B cell (primary cell): ENCODE results near the gene ERC1. TPM values are rescaled to one million over a fixed set of nuclear protein-coding genes. Genes with fewer than 3 reads are reported as not detected.

Experiments used
- ATAC-seq: fragments of 200-7000 bp; cut with Tn5 transposase; one replicate; pipeline ENCODE4 v1.10.0; 2021; ENCODE audit warnings: low read depth, mild to moderate bottlenecking, moderate number of reproducible peaks, moderate library complexity
- CTCF ChIA-PET: fragments of 350-600 bp; sonication (Branson Sonifier 250); formaldehyde crosslinking; loops from one replicate; lab custom pipeline; 2021; ENCODE audit warnings: antibody characterized with exemption, inconsistent platforms; lab: Charles Lee
- POLR2A ChIA-PET: fragments of 350-600 bp; sonication (Branson Sonifier 250); formaldehyde crosslinking; loops from one replicate; lab custom pipeline; 2021; ENCODE audit warnings: antibody characterized with exemption; lab: Charles Lee
- DNase-seq: peaks from one replicate; pipeline ENCODE4 v3.0.0; 2013
- H2AFZ ChIP-seq: 2 replicates; pipeline ENCODE4 v1.6.1; 2012; ENCODE audit warnings: mild to moderate bottlenecking, low read depth, low read length; ENCODE audit not compliant: insufficient read depth, poor library complexity, severe bottlenecking
- H3K27ac ChIP-seq, 2 donors: 1 replicate in 1 of 2; 2 replicates in 1 of 2; pipeline ENCODE4 v1.5.1; 2012 to 2013; ENCODE audit warnings: low read length in 2 of 2, mild to moderate bottlenecking in 2 of 2, moderate library complexity in 1 of 2
- H3K27me3 ChIP-seq, 4 experiments: fragments of 200-600 bp in 1 of 4; sonication (generic) in 1 of 4; replicated peaks in 1 of 4; 1 replicate in 2 of 4; 2 replicates in 2 of 4; pipeline versions ENCODE4 v1.6.1 to v1.7.0; 2013 to 2016; ENCODE audit warnings: low read length in 3 of 4, mild to moderate bottlenecking in 2 of 4, mixed read lengths in 1 of 4, moderate library complexity in 1 of 4; ENCODE audit not compliant: insufficient read depth in 4 of 4, control insufficient read depth in 3 of 4; ENCODE audit errors: control extremely low read depth in 1 of 4
- H3K36me3 ChIP-seq, 2 experiments: replicated peaks in 1 of 2; 1 replicate in 1 of 2; 2 replicates in 1 of 2; pipeline versions ENCODE4 v1.6.1 to v1.7.1; 2013; ENCODE audit warnings: low read length in 1 of 2; ENCODE audit not compliant: insufficient read depth in 2 of 2, control insufficient read depth in 1 of 2; ENCODE audit errors: control extremely low read depth in 1 of 2, extremely low read depth in 1 of 2
- H3K4me1 ChIP-seq, 2 donors: fragments of 200-600 bp in 1 of 2; sonication (generic) in 1 of 2; 1 replicate in 1 of 2; 2 replicates in 1 of 2; pipeline versions ENCODE4 v1.5.1 to v1.6.1; 2013 to 2017; ENCODE audit warnings: low read length in 2 of 2; ENCODE audit not compliant: control insufficient read depth in 2 of 2, insufficient read depth in 2 of 2
- H3K4me2 ChIP-seq: replicated peaks from 2 replicates; pipeline ENCODE3; 2012; ENCODE audit warnings: mild to moderate bottlenecking, low read depth, low read length; ENCODE audit not compliant: poor library complexity, severe bottlenecking
- H3K4me3 ChIP-seq, 5 experiments: fragments of 200-600 bp in 1 of 5; sonication (generic) in 1 of 5; 1 replicate in 3 of 5; 2 replicates in 2 of 5; pipeline versions ENCODE4 v1.5.1 to v1.7.0; 2011 to 2016; ENCODE audit warnings: low read length in 4 of 5, mild to moderate bottlenecking in 4 of 5, low read depth in 2 of 5, control low read depth in 1 of 5, moderate library complexity in 1 of 5; ENCODE audit not compliant: insufficient read depth in 1 of 5; ENCODE audit errors: control extremely low read depth in 1 of 5, extremely low read depth in 1 of 5
- H3K79me2 ChIP-seq: fragments of 200-600 bp; sonication (generic); one replicate; pipeline ENCODE4 v1.6.0; 2016; ENCODE audit warnings: low read length; ENCODE audit not compliant: control insufficient read depth, insufficient read depth
- H3K9ac ChIP-seq: fragments of 200-600 bp; sonication (generic); 2 replicates; pipeline ENCODE4 v1.6.1; 2017; ENCODE audit warnings: mild to moderate bottlenecking, low read length, moderate library complexity
- H3K9me3 ChIP-seq, 3 donors: one replicate each; pipeline versions ENCODE4 v1.6.1 to v1.7.1; 2013; ENCODE audit warnings: low read length in 2 of 3; ENCODE audit not compliant: control insufficient read depth in 2 of 3, insufficient read depth in 1 of 3; ENCODE audit errors: control extremely low read depth in 1 of 3
- H4K20me1 ChIP-seq: 2 replicates; pipeline ENCODE4 v1.6.0; 2012; ENCODE audit warnings: mild to moderate bottlenecking, low read length; ENCODE audit not compliant: insufficient read depth, control insufficient read depth, poor library complexity, severe bottlenecking
- H3K27ac Mint-ChIP-seq: one replicate; pipeline ENCODE4 v1.8.0; 2021; ENCODE audit warnings: mixed read lengths
- H3K27me3 Mint-ChIP-seq: one replicate; pipeline ENCODE4 v1.8.0; 2021; ENCODE audit warnings: mixed read lengths
- H3K4me1 Mint-ChIP-seq: one replicate; pipeline ENCODE4 v1.8.0; 2021; ENCODE audit warnings: mixed read lengths
- H3K4me3 Mint-ChIP-seq: one replicate; pipeline ENCODE4 v1.8.0; 2021; ENCODE audit warnings: mixed read lengths
- H3K9me3 Mint-ChIP-seq: one replicate; pipeline ENCODE4 v1.8.0; 2022; ENCODE audit warnings: mixed read lengths; ENCODE audit not compliant: insufficient read depth
- EZH2 ChIP-seq: IDR thresholded peaks from 2 replicates; pipeline ENCODE4 v1.6.1; 2012; ENCODE audit warnings: borderline replicate concordance, low read depth, mild to moderate bottlenecking, moderate library complexity, low read length; ENCODE audit not compliant: insufficient read depth, poor library complexity, severe bottlenecking
- WGBS: methylation state at CpG from one replicate; pipeline ENCODE4 v1.1.5; 2013; ENCODE audit warnings: missing lambda C conversion rate; ENCODE audit not compliant: insufficient coverage; 5-methylcytosine and 5-hydroxymethylcytosine counted together
- intact Hi-C: fragments of 100-400 bp; cut with micrococcal nuclease; formaldehyde crosslinking; loops from one replicate; pipeline ENCODE4 v1.10.0; 2022
- polyA plus RNA-seq: library from polyadenylated mRNA; depleted of rRNA; stranded (reverse); fragments of >200 nt; gene quantifications from 2 replicates; pipeline ENCODE4 v1.2.3, GENCODE V29; 2012
- total RNA-seq, 2 donors: library from RNA; stranded (reverse); fragments of 120-200 nt in 1 of 2; gene quantifications; 1 replicate in 1 of 2; 2 replicates in 1 of 2; pipeline versions ENCODE4 v1.2.3 to v1.2.4, GENCODE V29; 2013 to 2022
- TF ChIP-seq, protein P1 (sequence below): fragments of 200-600 bp; IDR thresholded peaks from one replicate; pipeline ENCODE4 v1.8.0; 2022; ENCODE audit warnings: antibody characterized with exemption, mild to moderate bottlenecking

ERC1 gene
- total and polyA plus RNA-seq, 2 donors (not counting 1 experiment from before 2014, with no cell fraction given) = 4.0 to 77.6 TPM

DNA sequence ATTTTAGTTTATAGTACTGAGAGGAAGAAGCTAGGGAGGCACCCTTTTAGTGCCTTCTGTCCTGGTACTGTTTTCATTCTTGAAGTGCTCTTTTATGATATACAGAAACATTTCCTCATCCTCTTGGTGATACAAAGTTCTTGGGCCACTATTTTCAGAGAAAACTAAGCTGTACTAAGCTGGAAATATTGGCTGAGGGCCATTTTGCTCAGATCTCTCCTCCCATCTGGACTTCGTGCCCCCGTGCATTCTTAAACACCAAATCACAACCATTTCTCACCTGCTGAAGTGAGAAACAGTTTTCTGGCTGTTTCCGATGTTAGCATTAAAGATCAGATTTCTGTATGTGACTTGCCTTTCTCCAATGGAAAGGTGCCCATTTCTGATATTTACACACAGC lies 444.4 kb downstream of the ERC1 start:
- intact Hi-C loops = no loop called here
- no peak for ATAC-seq
- H3K4me3 Mint-ChIP-seq = no peak overlapping the region
- H2AFZ ChIP-seq = no peak overlapping the region
- H3K4me3 ChIP-seq = no peak overlapping the region
- no peaks in the 10 kb centered on the region for H3K4me1 ChIP-seq
- no peak for DNase-seq
- no peak overlapping the region for H3K27ac Mint-ChIP-seq
- TF ChIP-seq, protein P1, sequence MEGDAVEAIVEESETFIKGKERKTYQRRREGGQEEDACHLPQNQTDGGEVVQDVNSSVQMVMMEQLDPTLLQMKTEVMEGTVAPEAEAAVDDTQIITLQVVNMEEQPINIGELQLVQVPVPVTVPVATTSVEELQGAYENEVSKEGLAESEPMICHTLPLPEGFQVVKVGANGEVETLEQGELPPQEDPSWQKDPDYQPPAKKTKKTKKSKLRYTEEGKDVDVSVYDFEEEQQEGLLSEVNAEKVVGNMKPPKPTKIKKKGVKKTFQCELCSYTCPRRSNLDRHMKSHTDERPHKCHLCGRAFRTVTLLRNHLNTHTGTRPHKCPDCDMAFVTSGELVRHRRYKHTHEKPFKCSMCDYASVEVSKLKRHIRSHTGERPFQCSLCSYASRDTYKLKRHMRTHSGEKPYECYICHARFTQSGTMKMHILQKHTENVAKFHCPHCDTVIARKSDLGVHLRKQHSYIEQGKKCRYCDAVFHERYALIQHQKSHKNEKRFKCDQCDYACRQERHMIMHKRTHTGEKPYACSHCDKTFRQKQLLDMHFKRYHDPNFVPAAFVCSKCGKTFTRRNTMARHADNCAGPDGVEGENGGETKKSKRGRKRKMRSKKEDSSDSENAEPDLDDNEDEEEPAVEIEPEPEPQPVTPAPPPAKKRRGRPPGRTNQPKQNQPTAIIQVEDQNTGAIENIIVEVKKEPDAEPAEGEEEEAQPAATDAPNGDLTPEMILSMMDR = no peak
- no peak for TF ChIP-seq EZH2
- H3K4me2 ChIP-seq = no peak overlapping the region
- no peak overlapping the region for H3K9ac ChIP-seq
- CTCF ChIA-PET = no interaction called here
- no peaks in the 10 kb centered on the region for H3K27me3 ChIP-seq
- WGBS = no CpG with 5 or more reads among the region's 3 CpGs
- H3K9me3 ChIP-seq = no peaks in the 10 kb centered on the region
- H3K36me3 ChIP-seq = peaks cover 0 to 4% of the 10 kb centered on the region in 2 experiments
- no peaks in the 10 kb centered on the region for H3K79me2 ChIP-seq
- POLR2A ChIA-PET = no interaction called here
- H3K27ac ChIP-seq = no peak overlapping the region
- H3K9me3 Mint-ChIP-seq = no peaks in the 10 kb centered on the region
- H4K20me1 ChIP-seq = no peaks in the 10 kb centered on the region
- no peaks in the 10 kb centered on the region for H3K27me3 Mint-ChIP-seq
- H3K4me1 Mint-ChIP-seq = no peaks in the 10 kb centered on the region

DNA sequence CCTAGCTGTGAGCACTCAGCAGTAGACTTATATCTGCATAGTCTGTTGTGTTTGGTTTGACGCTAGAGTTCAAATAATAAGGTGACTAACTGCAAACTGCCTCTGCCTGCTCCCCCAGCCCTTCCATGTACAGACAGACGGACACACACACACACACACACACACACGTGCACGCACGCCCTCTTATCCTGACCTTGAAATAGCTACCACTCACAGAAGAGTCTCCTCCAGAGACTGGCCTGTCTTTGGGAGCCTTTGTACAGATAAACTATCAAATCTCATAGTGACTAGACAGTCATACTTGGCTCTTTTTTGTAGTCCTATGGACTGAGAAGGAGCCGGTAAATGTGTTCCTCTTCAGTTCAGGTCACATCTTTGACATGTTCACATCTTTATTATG lies 445.0 kb downstream of the ERC1 start:
- CTCF ChIA-PET = no interaction called here
- H3K79me2 ChIP-seq = no peaks in the 10 kb centered on the region
- peaks cover 0 to 4% of the 10 kb centered on the region in 2 experiments for H3K36me3 ChIP-seq
- H3K4me2 ChIP-seq = no peak overlapping the region
- no peak overlapping the region for H3K4me3 ChIP-seq
- 100% methylated on average over 4 of the region's 6 CpGs for WGBS
- no peaks in the 10 kb centered on the region for H4K20me1 ChIP-seq
- TF ChIP-seq EZH2 = no peak
- TF ChIP-seq, protein P1 = no peak
- no peak overlapping the region for H3K4me3 Mint-ChIP-seq
- H2AFZ ChIP-seq = no peak overlapping the region
- intact Hi-C loops = no loop called here
- H3K27me3 Mint-ChIP-seq = no peaks in the 10 kb centered on the region
- ATAC-seq (no peak), DNase-seq (no peak)
- H3K9me3 ChIP-seq = no peaks in the 10 kb centered on the region
- H3K27ac Mint-ChIP-seq = no peak overlapping the region
- no peak overlapping the region for H3K9ac ChIP-seq
- no peaks in the 10 kb centered on the region for H3K27me3 ChIP-seq
- no peaks in the 10 kb centered on the region for H3K9me3 Mint-ChIP-seq
- no peaks in the 10 kb centered on the region for H3K4me1 ChIP-seq
- no peaks in the 10 kb centered on the region for H3K4me1 Mint-ChIP-seq
- POLR2A ChIA-PET = no interaction called here
- H3K27ac ChIP-seq = no peak overlapping the region
